ENCODE data around the gene ZNF480.
A peak's percentile ranks its signal among the peaks of the same experiment; 100 is the strongest.
"Not testable (repeated sequence)": the region's sequence is repeated elsewhere in the genome, so short reads cannot be mapped to it uniquely, and the experiment has no call there.

The ZNF480 gene

DNA sequence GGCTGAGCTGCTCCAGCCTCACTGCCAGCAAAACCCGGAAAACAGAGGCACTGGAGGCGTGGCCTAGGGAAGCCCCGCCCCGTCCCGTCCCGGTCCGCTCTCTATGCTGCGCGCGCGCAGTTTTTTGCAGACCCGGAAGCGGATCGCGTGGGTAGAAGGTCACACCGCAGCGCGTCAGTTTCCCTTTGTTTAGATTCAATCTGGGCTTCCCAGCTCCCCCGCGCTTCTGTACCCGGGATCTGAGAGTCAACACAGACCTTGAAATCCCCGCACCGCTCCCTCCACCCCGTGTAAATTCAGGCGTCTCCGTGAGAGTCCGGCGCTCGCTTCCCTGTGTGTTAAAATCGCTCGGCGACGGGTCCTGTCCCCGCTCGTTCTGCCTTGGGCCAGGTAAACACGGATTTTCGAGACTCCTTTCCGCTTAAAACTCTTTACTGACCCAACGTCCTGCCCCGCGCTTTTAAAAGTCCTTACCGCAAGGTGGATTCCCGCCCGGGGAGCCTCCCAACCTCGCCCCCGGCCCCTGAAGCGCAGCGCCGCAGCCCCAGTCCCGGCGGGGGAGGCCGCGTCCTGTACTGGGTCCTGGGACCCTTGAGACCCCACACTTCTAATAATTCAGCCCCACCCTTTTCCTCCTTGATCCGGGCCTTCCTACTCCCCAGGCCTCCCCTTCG is 39.3 kb downstream of the ZNF480 start, which contains the start of gene ZNF610:
Gene ZNF610 (plus strand): TSS at position 127 of the 674 bp plus-strand sequence. CDS start 12,930 bp downstream, outside the sequence.
- H3K4me3 ChIP-seq (ENCODE audit: low read depth, low read length), result peak within 1 kb of the TSS; percentile 72
- CTCF ChIA-PET, result interaction anchor here (1.4 kb wide), 1 partner anchor 10 kb away, joined by 3 read pairs; no protein-coding TSS in a partner anchor
- DNase-seq (ENCODE audit: low read depth, low spot score), result peak; percentile 7
- POLR2A ChIA-PET, result no interaction called here
- TF ChIP-seq, protein P1, sequence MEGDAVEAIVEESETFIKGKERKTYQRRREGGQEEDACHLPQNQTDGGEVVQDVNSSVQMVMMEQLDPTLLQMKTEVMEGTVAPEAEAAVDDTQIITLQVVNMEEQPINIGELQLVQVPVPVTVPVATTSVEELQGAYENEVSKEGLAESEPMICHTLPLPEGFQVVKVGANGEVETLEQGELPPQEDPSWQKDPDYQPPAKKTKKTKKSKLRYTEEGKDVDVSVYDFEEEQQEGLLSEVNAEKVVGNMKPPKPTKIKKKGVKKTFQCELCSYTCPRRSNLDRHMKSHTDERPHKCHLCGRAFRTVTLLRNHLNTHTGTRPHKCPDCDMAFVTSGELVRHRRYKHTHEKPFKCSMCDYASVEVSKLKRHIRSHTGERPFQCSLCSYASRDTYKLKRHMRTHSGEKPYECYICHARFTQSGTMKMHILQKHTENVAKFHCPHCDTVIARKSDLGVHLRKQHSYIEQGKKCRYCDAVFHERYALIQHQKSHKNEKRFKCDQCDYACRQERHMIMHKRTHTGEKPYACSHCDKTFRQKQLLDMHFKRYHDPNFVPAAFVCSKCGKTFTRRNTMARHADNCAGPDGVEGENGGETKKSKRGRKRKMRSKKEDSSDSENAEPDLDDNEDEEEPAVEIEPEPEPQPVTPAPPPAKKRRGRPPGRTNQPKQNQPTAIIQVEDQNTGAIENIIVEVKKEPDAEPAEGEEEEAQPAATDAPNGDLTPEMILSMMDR (IDR thresholded peaks at IDR 0.05; ENCODE audit: insufficient read depth, low read length, missing control alignments), result no peak

DNA sequence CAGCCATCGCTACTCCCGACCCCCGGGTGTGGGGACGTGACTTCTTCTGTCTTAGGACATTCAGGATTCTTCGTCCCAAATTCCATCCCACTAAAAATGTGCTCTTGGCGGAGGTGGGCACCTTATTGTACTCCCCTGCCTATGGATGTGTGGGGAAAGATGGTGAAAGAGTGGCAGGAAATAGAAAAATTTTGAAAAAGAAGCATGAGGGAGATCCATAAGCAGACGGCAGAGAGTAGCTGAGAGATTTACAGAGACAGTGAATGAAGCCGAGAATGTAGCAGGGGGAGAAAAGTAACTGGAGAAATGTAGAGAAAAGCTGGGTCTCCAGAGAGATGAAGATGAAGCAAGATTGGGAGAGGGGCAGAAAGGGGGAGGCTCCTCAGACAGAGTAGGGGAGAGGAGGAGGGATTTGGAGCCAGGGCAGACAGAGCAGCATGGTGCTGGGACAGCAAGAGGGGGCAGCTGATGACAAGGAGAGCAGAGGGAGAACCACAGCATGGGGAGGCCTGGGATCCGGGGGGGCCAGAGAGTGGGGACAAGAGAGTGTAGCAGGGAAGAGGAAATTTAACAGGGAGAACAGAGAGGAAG is 39.9 kb downstream of the ZNF480 start:
- CTCF ChIA-PET, result interaction anchor here (1.4 kb wide), 1 partner anchor 10 kb away, joined by 3 read pairs; no protein-coding TSS in a partner anchor
- TF ChIP-seq, protein P1 (IDR thresholded peaks at IDR 0.05; ENCODE audit: insufficient read depth, low read length, missing control alignments), result no peak
- POLR2A ChIA-PET, result no interaction called here
- peak overlapping the region; percentile 72 for H3K4me3 ChIP-seq (ENCODE audit: low read depth, low read length)
- no peak for DNase-seq (ENCODE audit: low read depth, low spot score)

DNA sequence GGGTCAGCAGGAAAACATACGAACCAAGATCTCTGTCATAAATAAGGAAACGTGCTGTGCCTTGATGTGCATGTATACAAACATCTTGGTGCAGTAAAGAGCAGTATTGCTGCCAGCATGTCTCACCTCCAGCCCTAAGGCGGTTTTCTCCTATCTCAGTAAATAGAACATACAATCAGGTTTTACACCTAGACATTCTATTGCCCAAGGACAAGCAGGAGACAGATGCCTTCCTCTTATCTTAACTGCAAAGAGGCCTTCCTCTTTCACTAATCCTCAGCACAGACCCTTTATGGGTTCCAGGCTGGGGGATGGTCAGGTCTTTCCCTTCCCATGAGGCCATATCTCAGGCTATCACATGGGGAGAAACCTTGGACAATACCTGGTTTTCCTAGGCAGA is 42.1 kb downstream of the ZNF480 start:
- CTCF ChIA-PET; DNase-seq (ENCODE audit: low read depth, low spot score); H3K4me3 ChIP-seq (ENCODE audit: low read depth, low read length); POLR2A ChIA-PET: not testable (repeated sequence)

DNA sequence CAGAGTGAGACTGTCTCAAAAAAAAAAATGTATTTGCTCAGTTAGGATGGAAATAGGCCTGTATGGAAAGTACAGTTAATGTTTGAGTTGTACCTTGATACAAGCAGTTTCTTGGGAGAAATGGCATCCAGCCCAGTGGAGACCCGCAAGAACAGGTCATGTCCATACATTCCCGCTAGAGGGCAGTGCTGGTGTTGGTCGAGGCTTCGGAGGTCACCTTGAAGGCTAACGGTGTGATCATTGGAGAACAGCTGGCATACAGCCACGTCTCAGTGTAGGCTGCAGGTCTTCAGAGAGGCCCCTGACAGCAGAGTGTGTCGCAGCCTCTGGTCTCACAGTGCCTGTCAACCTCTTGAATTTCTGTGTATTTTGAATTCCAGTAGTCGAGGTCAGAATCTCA is 46.6 kb downstream of the ZNF480 start:
- H3K4me3 ChIP-seq (ENCODE audit: low read depth, low read length), result no peak overlapping the region
- TF ChIP-seq, protein P1 (IDR thresholded peaks at IDR 0.05; ENCODE audit: insufficient read depth, low read length, missing control alignments), result peak; percentile 6
- DNase-seq (ENCODE audit: low read depth, low spot score), result no peak
- CTCF ChIA-PET, result no interaction called here
- POLR2A ChIA-PET, result no interaction called here

DNA sequence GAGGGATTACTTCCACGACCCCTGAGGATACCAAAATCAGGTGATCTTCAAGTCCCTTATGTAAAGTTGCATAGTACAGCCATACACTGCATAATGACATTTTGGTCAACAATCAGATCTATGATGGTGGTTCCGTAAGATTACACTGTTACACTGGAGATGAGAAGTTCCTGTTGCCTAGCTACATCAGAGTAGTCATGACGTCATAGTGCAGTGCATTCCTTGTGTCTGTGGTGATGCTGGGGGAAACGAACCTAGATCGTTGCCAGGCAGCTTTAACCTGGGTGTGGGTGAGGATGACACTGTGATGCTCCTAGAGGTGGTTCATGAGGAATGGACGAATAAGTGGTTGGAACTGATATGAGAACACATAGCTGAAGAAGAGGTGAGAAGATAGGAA is 48.2 kb downstream of the ZNF480 start:
- POLR2A ChIA-PET, result no interaction called here
- CTCF ChIA-PET, result no interaction called here
- no peak overlapping the region for H3K4me3 ChIP-seq (ENCODE audit: low read depth, low read length)
- TF ChIP-seq, protein P1 (IDR thresholded peaks at IDR 0.05; ENCODE audit: insufficient read depth, low read length, missing control alignments), result no peak
- DNase-seq (ENCODE audit: low read depth, low spot score), result no peak

DNA sequence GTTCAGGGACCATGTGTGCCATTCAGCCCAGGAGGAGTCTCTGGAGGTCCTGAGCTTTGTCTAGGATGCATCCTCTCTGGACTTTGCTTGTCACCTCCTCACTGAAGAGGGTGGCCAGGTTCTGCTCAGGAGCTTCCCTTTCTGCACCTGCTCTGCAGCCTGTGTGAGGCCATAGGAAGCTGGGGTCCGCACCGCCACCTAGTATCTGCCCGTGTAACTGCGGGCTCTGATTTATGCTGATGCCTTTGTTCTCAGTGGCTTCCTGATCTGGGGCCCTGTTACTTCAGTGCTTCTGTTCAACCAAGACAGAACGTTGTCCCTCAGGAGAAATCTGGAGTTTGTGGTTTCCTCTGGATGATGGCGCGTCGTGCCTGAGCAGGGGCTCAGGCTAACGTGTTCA is 54.5 kb downstream of the ZNF480 start:
- no peak for DNase-seq (ENCODE audit: low read depth, low spot score)
- TF ChIP-seq, protein P1 (IDR thresholded peaks at IDR 0.05; ENCODE audit: insufficient read depth, low read length, missing control alignments), result no peak
- POLR2A ChIA-PET, result no interaction called here
- CTCF ChIA-PET, result no interaction called here
- H3K4me3 ChIP-seq (ENCODE audit: low read depth, low read length), result no peak overlapping the region

DNA sequence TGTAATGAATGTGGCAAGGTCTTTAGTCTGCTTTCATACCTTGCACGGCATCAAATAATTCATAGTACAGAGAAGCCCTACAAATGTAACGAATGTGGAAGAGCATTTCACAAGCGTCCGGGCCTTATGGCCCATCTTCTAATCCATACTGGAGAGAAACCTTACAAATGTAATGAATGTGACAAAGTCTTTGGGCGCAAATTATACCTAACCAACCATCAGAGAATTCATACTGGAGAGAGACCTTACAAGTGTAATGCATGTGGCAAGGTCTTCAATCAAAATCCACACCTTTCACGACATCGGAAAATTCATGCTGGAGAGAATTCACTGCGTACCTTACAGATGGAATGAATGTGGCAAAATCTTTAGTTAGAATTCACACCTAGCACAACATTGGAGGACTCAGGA is 69.5 kb downstream of the ZNF480 start:
- H3K4me3 ChIP-seq (ENCODE audit: low read depth, low read length), result no peak overlapping the region
- ChIA-PET POLR2A (no interaction called here), CTCF (no interaction called here)
- DNase-seq (ENCODE audit: low read depth, low spot score), result no peak
- TF ChIP-seq, protein P1 (IDR thresholded peaks at IDR 0.05; ENCODE audit: insufficient read depth, low read length, missing control alignments), result no peak
